Endothelial cell of umbilical vein (primary cell): ENCODE results near the gene ST6GALNAC3. TPM values are rescaled to one million over a fixed set of nuclear protein-coding genes. Genes with fewer than 3 reads are reported as not detected.

ENCODE experiments used
- BruUV-seq: library from RNA; stranded (reverse); fragments of 400-500 nt; replicated peaks from 2 replicates; lab custom pipeline; 2021; lab: Mats Ljungman, UMichigan
- CTCF ChIA-PET: fragments of 300-600, 350-600 bp; sonication (Branson Sonifier 250); formaldehyde crosslinking; loops from one replicate; lab custom pipeline; 2021; ENCODE audit warnings: antibody characterized with exemption, inconsistent platforms; lab: Charles Lee
- POLR2A ChIA-PET: fragments of 300-600, 350-600 bp; sonication (Branson Sonifier 250); formaldehyde crosslinking; loops from one replicate; lab custom pipeline; 2021; ENCODE audit warnings: antibody characterized with exemption, inconsistent platforms; lab: Charles Lee
- DNase-seq: peaks from one replicate; pipeline ENCODE4 v3.0.0-alpha.2; 2011; ENCODE audit warnings: low read depth, low spot score
- FAIRE-seq: peaks from 2 replicates; lab custom pipeline; 2011; peaks lifted over from hg19 to GRCh38; lab: Jason Lieb, UNC
- H2AFZ ChIP-seq: 2 replicates; pipeline ENCODE4 v1.6.0; 2012; ENCODE audit warnings: low read depth, low read length, control low read depth, inconsistent platforms
- H3K27ac ChIP-seq: 2 replicates; pipeline ENCODE4 v1.5.1; 2011; ENCODE audit warnings: low read depth, mild to moderate bottlenecking, control low read depth, low read length, moderate library complexity; ENCODE audit not compliant: insufficient read depth
- H3K27me3 ChIP-seq, 2 experiments: 2 replicates each; pipeline versions ENCODE4 v1.6.0 to v1.6.1; 2011; ENCODE audit warnings: low read length in 2 of 2, mixed read lengths in 1 of 2; ENCODE audit not compliant: control insufficient read depth in 2 of 2, insufficient read depth in 2 of 2
- H3K36me3 ChIP-seq, 2 experiments: 2 replicates in 1 of 2; 3 replicates in 1 of 2; pipeline ENCODE4 v1.5.1; 2011; ENCODE audit warnings: low read length in 2 of 2, mild to moderate bottlenecking in 1 of 2, moderate library complexity in 1 of 2; ENCODE audit not compliant: control insufficient read depth in 2 of 2, insufficient read depth in 2 of 2; ENCODE audit errors: extremely low read depth in 1 of 2
- H3K4me1 ChIP-seq: 3 replicates; pipeline ENCODE4 v1.5.1; 2011; ENCODE audit warnings: mild to moderate bottlenecking, low read length; ENCODE audit not compliant: control insufficient read depth, insufficient read depth; ENCODE audit errors: extremely low read depth
- H3K4me2 ChIP-seq: 2 replicates; pipeline ENCODE4 v1.6.1; 2011; ENCODE audit warnings: low read length, control low read depth, mixed read lengths; ENCODE audit not compliant: insufficient read depth
- H3K4me3 ChIP-seq, 3 experiments: fragments of 200-600 bp in 1 of 3; sonication (generic), shearing (Covaris generic) in 1 of 3; replicated peaks in 1 of 3; 2 replicates each; pipeline ENCODE4 v1.5.1; 2011 to 2016; ENCODE audit warnings: control low read depth in 3 of 3, low read length in 3 of 3, mild to moderate bottlenecking in 2 of 3, inconsistent platforms in 1 of 3, low read depth in 1 of 3, moderate library complexity in 1 of 3; ENCODE audit not compliant: insufficient read depth in 1 of 3
- H3K79me2 ChIP-seq: 2 replicates; pipeline ENCODE4 v1.6.0; 2012; ENCODE audit warnings: low read length, inconsistent platforms; ENCODE audit not compliant: control insufficient read depth, insufficient read depth
- H3K9ac ChIP-seq: replicated peaks from 2 replicates; pipeline ENCODE3; 2011; ENCODE audit warnings: low read length, control low read depth; ENCODE audit not compliant: insufficient read depth; ENCODE audit errors: extremely low read depth
- H3K9me1 ChIP-seq: replicated peaks from 3 replicates; pipeline ENCODE4 v1.6.0; 2011; ENCODE audit warnings: mild to moderate bottlenecking, low read length; ENCODE audit not compliant: control insufficient read depth, insufficient read depth; ENCODE audit errors: extremely low read depth
- H3K9me3 ChIP-seq: replicated peaks from 2 replicates; pipeline ENCODE4 v1.5.1; 2012; ENCODE audit warnings: low read length, inconsistent platforms; ENCODE audit not compliant: control insufficient read depth, insufficient read depth
- H4K20me1 ChIP-seq: replicated peaks from 2 replicates; pipeline ENCODE3; 2011; ENCODE audit warnings: mild to moderate bottlenecking, low read length; ENCODE audit not compliant: control insufficient read depth, insufficient read depth; ENCODE audit errors: extremely low read depth
- EZH2 ChIP-seq: IDR thresholded peaks from 2 replicates; pipeline ENCODE4 v1.6.1; 2012; ENCODE audit warnings: borderline replicate concordance, low read depth, mild to moderate bottlenecking, moderate library complexity, low read length, inconsistent platforms; ENCODE audit not compliant: severe bottlenecking
- FOS ChIP-seq: IDR thresholded peaks from 2 replicates; pipeline ENCODE4 v1.6.1; 2011; ENCODE audit warnings: mild to moderate bottlenecking, low read length, moderate library complexity, borderline replicate concordance; ENCODE audit not compliant: insufficient read depth
- GATA2 ChIP-seq: IDR thresholded peaks from 2 replicates; pipeline ENCODE4 v1.7.0; 2011; ENCODE audit warnings: low read depth, mild to moderate bottlenecking, moderate library complexity, mixed read lengths, low read length; ENCODE audit not compliant: insufficient read length, insufficient read depth
- JUN ChIP-seq: IDR thresholded peaks from 2 replicates; pipeline ENCODE4 v1.6.1; 2011; ENCODE audit warnings: borderline replicate concordance, low read depth; ENCODE audit not compliant: insufficient read length, insufficient read depth
- MYC ChIP-seq: IDR thresholded peaks from one replicate; pipeline ENCODE4 v1.6.1; 2011; ENCODE audit warnings: mild to moderate bottlenecking, low read depth, low read length
- POLR2A ChIP-seq: IDR thresholded peaks from 2 replicates; pipeline ENCODE4 v1.6.1; 2012; ENCODE audit warnings: low read depth, mild to moderate bottlenecking, control low read depth, low read length
- POLR2AphosphoS5 ChIP-seq: IDR thresholded peaks from 2 replicates; pipeline ENCODE4 v1.6.1; 2012; ENCODE audit warnings: low read depth, mild to moderate bottlenecking, control low read depth, low read length, moderate library complexity; ENCODE audit not compliant: insufficient read depth
- dilution Hi-C: fragments of 300-500 bp; cut with MboI; formaldehyde crosslinking; loops from one replicate; pipeline ENCODE4 v1.15.0; 2019; ENCODE audit warnings: low sequenced_read_pairs; ENCODE audit not compliant: extremely low pct_ligation_motif_present
- intact Hi-C: fragments of 100-400 bp; cut with micrococcal nuclease; formaldehyde crosslinking; loops from one replicate; pipeline ENCODE4 v1.10.0; 2022
- polyA plus RNA-seq, 4 experiments: library from polyadenylated mRNA; depleted of rRNA in 3 of 4; stranded (reverse) in 3 of 4; unstranded in 1 of 4; fragments of >200 nt; gene quantifications; 2 replicates each; pipeline versions ENCODE4 v1.2.1 to v1.2.3, GENCODE V29; 2011 to 2012; ENCODE audit warnings: missing spikeins in 1 of 4
- total RNA-seq: library from RNA; stranded (reverse); gene quantifications from 2 replicates; pipeline ENCODE4 v1.2.3, GENCODE V29; 2021
- TF ChIP-seq, protein P1 (sequence below), 2 donors: IDR thresholded peaks; 1 replicate in 1 of 2; 2 replicates in 1 of 2; pipeline ENCODE4 v1.5.1; 2011; ENCODE audit warnings: low read length in 2 of 2, mild to moderate bottlenecking in 2 of 2, moderate library complexity in 2 of 2, control low read depth in 1 of 2, inconsistent platforms in 1 of 2, low read depth in 1 of 2; ENCODE audit not compliant: insufficient read depth in 1 of 2; ENCODE audit errors: extremely low read depth in 1 of 2
- TF ChIP-seq, protein P2 (sequence below): IDR thresholded peaks from 2 replicates; pipeline ENCODE4 v1.6.1; 2011; ENCODE audit not compliant: insufficient read depth, insufficient read length

Gene ST6GALNAC3
- total and polyA plus RNA-seq, 2 donors (not counting 3 experiments of a cell fraction or from before 2014, with no cell fraction given), result 7.6 to 48.3 TPM

- no peaks in the 10 kb centered on the region for H3K27me3 ChIP-seq
- POLR2A ChIA-PET, result no interaction called here
- CTCF ChIA-PET, result no interaction called here
- DNase-seq, result no peak
- FAIRE-seq, result no peak
- no peak overlapping the region for H2AFZ ChIP-seq
- no peaks in the 10 kb centered on the region for H3K4me1 ChIP-seq
- H3K4me3 ChIP-seq, result no peak overlapping the region
- no peaks in the 10 kb centered on the region for H3K9me3 ChIP-seq
- H3K9ac ChIP-seq, result no peak overlapping the region
- dilution Hi-C loops, result no loop called here
- no TSS peak for BruUV-seq
- TF ChIP-seq, protein P1, sequence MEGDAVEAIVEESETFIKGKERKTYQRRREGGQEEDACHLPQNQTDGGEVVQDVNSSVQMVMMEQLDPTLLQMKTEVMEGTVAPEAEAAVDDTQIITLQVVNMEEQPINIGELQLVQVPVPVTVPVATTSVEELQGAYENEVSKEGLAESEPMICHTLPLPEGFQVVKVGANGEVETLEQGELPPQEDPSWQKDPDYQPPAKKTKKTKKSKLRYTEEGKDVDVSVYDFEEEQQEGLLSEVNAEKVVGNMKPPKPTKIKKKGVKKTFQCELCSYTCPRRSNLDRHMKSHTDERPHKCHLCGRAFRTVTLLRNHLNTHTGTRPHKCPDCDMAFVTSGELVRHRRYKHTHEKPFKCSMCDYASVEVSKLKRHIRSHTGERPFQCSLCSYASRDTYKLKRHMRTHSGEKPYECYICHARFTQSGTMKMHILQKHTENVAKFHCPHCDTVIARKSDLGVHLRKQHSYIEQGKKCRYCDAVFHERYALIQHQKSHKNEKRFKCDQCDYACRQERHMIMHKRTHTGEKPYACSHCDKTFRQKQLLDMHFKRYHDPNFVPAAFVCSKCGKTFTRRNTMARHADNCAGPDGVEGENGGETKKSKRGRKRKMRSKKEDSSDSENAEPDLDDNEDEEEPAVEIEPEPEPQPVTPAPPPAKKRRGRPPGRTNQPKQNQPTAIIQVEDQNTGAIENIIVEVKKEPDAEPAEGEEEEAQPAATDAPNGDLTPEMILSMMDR (IDR thresholded peaks at IDR 0.05; ENCODE audit: extremely low read depth in 1 of 2, insufficient read depth in 1 of 2, low read depth in 1 of 2, low read length in 2 of 2), result no peak
- TF ChIP-seq POLR2A (no peak), MYC (no peak), EZH2 (no peak), POLR2AphosphoS5 (no peak), FOS (no peak), JUN (no peak), GATA2 (no peak)
- TF ChIP-seq, protein P2, sequence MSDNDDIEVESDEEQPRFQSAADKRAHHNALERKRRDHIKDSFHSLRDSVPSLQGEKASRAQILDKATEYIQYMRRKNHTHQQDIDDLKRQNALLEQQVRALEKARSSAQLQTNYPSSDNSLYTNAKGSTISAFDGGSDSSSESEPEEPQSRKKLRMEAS, result no peak
- no peaks in the 10 kb centered on the region for H4K20me1 ChIP-seq
- intact Hi-C loops, result no loop called here
- no peaks in the 10 kb centered on the region for H3K36me3 ChIP-seq
- no peaks in the 10 kb centered on the region for H3K9me1 ChIP-seq
- H3K27ac ChIP-seq, result no peak overlapping the region
- H3K4me2 ChIP-seq, result no peak overlapping the region
- H3K79me2 ChIP-seq, result no peaks in the 10 kb centered on the region
These were observed 512.7 kb downstream of the ST6GALNAC3 start for GRCh38 chr1:76587212-76587611.
